Body of pancreas (tissue), 4 donors: ENCODE results near the gene SEPTIN5.

Experiments
- POLR2A ChIP-seq, 3 donors: fragments of 450-650 bp; IDR thresholded peaks; one replicate each; pipeline ENCODE4 v1.6.1; 2016; ENCODE audit warnings: antibody characterized with exemption in 3 of 3, mild to moderate bottlenecking in 2 of 3
- TF ChIP-seq, protein P1 (sequence below), 7 experiments: fragments of 450-650 bp in 4 of 7; fragments of 200-600 bp in 3 of 7; sonication (generic) in 3 of 7; IDR thresholded peaks; one replicate each; pipeline ENCODE4 v1.5.1; 2016 to 2019; ENCODE audit warnings: antibody characterized with exemption in 7 of 7

DNA sequence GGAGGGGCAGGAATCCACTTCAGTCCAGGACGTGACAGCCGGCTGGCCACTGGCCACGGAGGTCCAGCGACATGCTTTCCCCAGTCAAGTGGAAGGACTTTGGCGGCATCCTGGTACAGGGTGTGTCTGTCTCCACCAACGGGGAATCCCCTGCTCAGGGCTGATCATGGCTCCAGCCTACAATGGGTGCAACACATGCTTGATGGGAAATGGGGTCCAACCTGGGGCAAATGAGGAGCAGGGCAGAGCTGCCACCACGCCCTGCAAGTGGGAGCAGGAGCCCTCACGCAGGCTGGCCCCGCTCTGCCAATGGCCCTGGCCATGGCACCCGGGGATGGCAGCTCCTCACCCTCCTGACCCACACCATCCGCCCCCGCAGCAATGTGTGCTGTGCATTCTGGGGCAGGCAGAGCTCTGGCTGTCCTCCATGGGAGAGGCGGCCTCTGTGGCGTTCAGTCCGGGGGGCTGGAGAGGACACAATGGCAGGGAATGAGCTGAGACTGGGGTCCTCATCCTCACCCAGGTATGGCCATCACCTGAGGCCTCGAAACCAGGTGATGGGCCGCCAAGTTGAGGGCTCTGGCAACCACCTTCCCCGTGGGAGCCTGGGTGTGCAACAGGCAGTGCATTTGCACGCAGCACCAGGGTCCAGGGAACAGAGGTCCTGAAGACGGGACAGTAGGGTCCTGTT lies 5.8 kb upstream of the SEPTIN5 start:
- TF ChIP-seq, protein P1, sequence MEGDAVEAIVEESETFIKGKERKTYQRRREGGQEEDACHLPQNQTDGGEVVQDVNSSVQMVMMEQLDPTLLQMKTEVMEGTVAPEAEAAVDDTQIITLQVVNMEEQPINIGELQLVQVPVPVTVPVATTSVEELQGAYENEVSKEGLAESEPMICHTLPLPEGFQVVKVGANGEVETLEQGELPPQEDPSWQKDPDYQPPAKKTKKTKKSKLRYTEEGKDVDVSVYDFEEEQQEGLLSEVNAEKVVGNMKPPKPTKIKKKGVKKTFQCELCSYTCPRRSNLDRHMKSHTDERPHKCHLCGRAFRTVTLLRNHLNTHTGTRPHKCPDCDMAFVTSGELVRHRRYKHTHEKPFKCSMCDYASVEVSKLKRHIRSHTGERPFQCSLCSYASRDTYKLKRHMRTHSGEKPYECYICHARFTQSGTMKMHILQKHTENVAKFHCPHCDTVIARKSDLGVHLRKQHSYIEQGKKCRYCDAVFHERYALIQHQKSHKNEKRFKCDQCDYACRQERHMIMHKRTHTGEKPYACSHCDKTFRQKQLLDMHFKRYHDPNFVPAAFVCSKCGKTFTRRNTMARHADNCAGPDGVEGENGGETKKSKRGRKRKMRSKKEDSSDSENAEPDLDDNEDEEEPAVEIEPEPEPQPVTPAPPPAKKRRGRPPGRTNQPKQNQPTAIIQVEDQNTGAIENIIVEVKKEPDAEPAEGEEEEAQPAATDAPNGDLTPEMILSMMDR (IDR thresholded peaks at IDR 0.05), result no peak
- TF ChIP-seq POLR2A (IDR thresholded peaks at IDR 0.05), result no peak
